K562 (cell line): ENCODE measurements around the gene TTC38. TPM values are rescaled to one million over a fixed set of nuclear protein-coding genes. Genes with fewer than 3 reads are reported as not detected.
A peak's percentile ranks its signal among the peaks of the same experiment; 100 is the strongest.

Experiments
- ATAC-seq: fragments of 200-7000 bp; cut with Tn5 transposase; 3 replicates; pipeline ENCODE4 v1.9.1; 2020; ENCODE audit warnings: moderate library complexity
- BruUV-seq: library from RNA; stranded (reverse); fragments of 400-500 nt; replicated peaks from 2 replicates; lab custom pipeline; 2021; lab: Mats Ljungman, UMichigan
- CTCF ChIA-PET: fragments of 300-600 bp; formaldehyde crosslinking; extraction: SDS; loops from one replicate; lab custom pipeline; 2021; ENCODE audit warnings: low intra/inter-chr PET ratio; lab: Yijun Ruan, JAX
- POLR2A ChIA-PET: fragments of 300-600, 350-650 bp; sonication (Branson Sonifier 250); formaldehyde crosslinking; extraction: SDS; loops from one replicate; lab custom pipeline; 2021; ENCODE audit warnings: antibody characterized with exemption, inconsistent platforms; lab: Yijun Ruan, JAX
- DNase-seq, 4 experiments: peaks; one replicate each; pipeline versions ENCODE4 v3.0.0 to v3.0.0-alpha.2; 2011 to 2018; ENCODE audit warnings: low spot score in 3 of 4, mixed read lengths in 3 of 4; ENCODE audit errors: extremely low read depth in 1 of 4
- FAIRE-seq: peaks from 2 replicates; lab custom pipeline; 2011; peaks lifted over from hg19 to GRCh38; lab: Jason Lieb, UNC
- H2AFZ ChIP-seq: 2 replicates; pipeline ENCODE4 v1.6.0; 2011; ENCODE audit warnings: low read depth, low read length, control low read depth, inconsistent platforms
- H3K27ac ChIP-seq: fragments of 200-600 bp; 3 replicates; pipeline ENCODE4 v1.8.0; 2011; ENCODE audit warnings: low read depth, mild to moderate bottlenecking, control low read depth, inconsistent platforms, low read length, moderate library complexity, mixed read lengths; ENCODE audit errors: extremely low read depth
- H3K27me3 ChIP-seq, 2 experiments: fragments of 300-600 bp in 1 of 2; 2 replicates in 1 of 2; 3 replicates in 1 of 2; pipeline versions ENCODE4 v1.6.0 to v1.8.0; 2011; ENCODE audit warnings: inconsistent platforms in 2 of 2, low read length in 2 of 2, mild to moderate bottlenecking in 1 of 2, mixed read lengths in 1 of 2, moderate library complexity in 1 of 2; ENCODE audit not compliant: control insufficient read depth in 2 of 2, insufficient read depth in 2 of 2
- H3K36me3 ChIP-seq: fragments of 300-600 bp; 3 replicates; pipeline ENCODE4 v1.8.0; 2011; ENCODE audit warnings: mild to moderate bottlenecking, low read length, inconsistent platforms; ENCODE audit not compliant: control insufficient read depth, insufficient read depth
- H3K4me1 ChIP-seq, 2 experiments: fragments of 200-600 bp in 1 of 2; replicated peaks in 1 of 2; 2 replicates in 1 of 2; 3 replicates in 1 of 2; pipeline versions ENCODE4 v1.5.1 to v1.8.0; 2011; ENCODE audit warnings: inconsistent platforms in 2 of 2, low read length in 2 of 2, mild to moderate bottlenecking in 1 of 2, mixed read lengths in 1 of 2, moderate library complexity in 1 of 2; ENCODE audit not compliant: control insufficient read depth in 2 of 2, insufficient read depth in 2 of 2
- H3K4me2 ChIP-seq: 2 replicates; pipeline ENCODE4 v1.6.1; 2011; ENCODE audit warnings: low read length, control low read depth, inconsistent platforms, mixed read lengths; ENCODE audit not compliant: insufficient read depth
- H3K4me3 ChIP-seq: fragments of 200-600 bp; sonication (generic), shearing (Covaris generic); 2 replicates; pipeline ENCODE4 v1.5.1; 2016; ENCODE audit warnings: control low read depth, inconsistent platforms
- H3K79me2 ChIP-seq: fragments of 200-600 bp; 3 replicates; pipeline ENCODE4 v1.8.0; 2011; ENCODE audit warnings: low read length, inconsistent platforms; ENCODE audit not compliant: control insufficient read depth, insufficient read depth
- H3K9ac ChIP-seq, 2 experiments: 2 replicates each; pipeline versions ENCODE4 v1.6.0 to v1.6.1; 2011; ENCODE audit warnings: low read depth in 2 of 2, low read length in 2 of 2, control low read depth in 1 of 2, inconsistent platforms in 1 of 2, mild to moderate bottlenecking in 1 of 2, mixed read lengths in 1 of 2; ENCODE audit not compliant: insufficient read depth in 1 of 2
- H3K9me1 ChIP-seq: one replicate; pipeline ENCODE4 v1.6.0; 2011; ENCODE audit warnings: inconsistent platforms, mild to moderate bottlenecking, low read length, moderate library complexity; ENCODE audit not compliant: control insufficient read depth, insufficient read depth
- H3K9me3 ChIP-seq: replicated peaks from 2 replicates; pipeline ENCODE4 v1.5.1; 2011; ENCODE audit warnings: low read depth, low read length, inconsistent platforms; ENCODE audit not compliant: control insufficient read depth, insufficient read depth
- H4K20me1 ChIP-seq: replicated peaks from 2 replicates; pipeline ENCODE4 v1.6.1; 2011; ENCODE audit warnings: low read length, inconsistent platforms, mixed read lengths; ENCODE audit not compliant: control insufficient read depth, insufficient read depth
- CBX5 ChIP-seq: IDR thresholded peaks from 2 replicates; pipeline ENCODE4 v1.6.1; 2014; ENCODE audit warnings: low read depth, borderline replicate concordance
- POLR2AphosphoS2 ChIP-seq: IDR thresholded peaks from 2 replicates; pipeline ENCODE4 v1.6.1; 2012; ENCODE audit warnings: low read length, improper control_type of control experiment
- POLR2G ChIP-seq: fragments of 200-400 bp; formaldehyde crosslinking; IDR thresholded peaks from 2 replicates; pipeline ENCODE4 v1.6.1; 2017; ENCODE audit warnings: low read depth, mild to moderate bottlenecking, antibody characterized with exemption, low read length, moderate library complexity
- RAD21 ChIP-seq, 2 experiments: fragments of 250-450 bp in 1 of 2; fragments of 450-650 bp in 1 of 2; sonication (Bioruptor Pico) in 1 of 2; formaldehyde crosslinking in 1 of 2; IDR thresholded peaks in 1 of 2; conservative IDR thresholded peaks in 1 of 2; 2 replicates each; pipeline versions ENCODE4 v1.4.0 to v1.8.0; 2020 to 2022; ENCODE audit warnings: mild to moderate bottlenecking in 2 of 2, moderate library complexity in 1 of 2
- SRSF3 ChIP-seq: fragments of 200-400 bp; formaldehyde crosslinking; IDR thresholded peaks from 2 replicates; pipeline ENCODE4 v1.6.1; 2016; ENCODE audit warnings: mild to moderate bottlenecking, low read length, moderate library complexity; ENCODE audit not compliant: insufficient read depth
- TBP ChIP-seq: optimal IDR thresholded peaks from 2 replicates; pipeline ENCODE3; 2011; ENCODE audit warnings: low read depth, low read length, improper control_type of control experiment
- ZBTB33 ChIP-seq: sonication (generic); formaldehyde crosslinking; IDR thresholded peaks from 2 replicates; pipeline ENCODE4 v1.8.1; 2023; ENCODE audit warnings: mild to moderate bottlenecking, missing genetic modification reagents
- ZNF253 ChIP-seq: fragments of 250-450 bp; sonication (Bioruptor Pico); conservative IDR thresholded peaks from 2 replicates; pipeline ENCODE4 v1.6.1; 2021; ENCODE audit warnings: mild to moderate bottlenecking
- ZNF274 ChIP-seq: IDR thresholded peaks from 2 replicates; pipeline ENCODE4 v1.6.1; 2011; ENCODE audit warnings: low read depth, mild to moderate bottlenecking, low read length, moderate library complexity, borderline replicate concordance
- ZNF431 ChIP-seq: sonication (generic); formaldehyde crosslinking; IDR thresholded peaks from 2 replicates; pipeline ENCODE4 v1.8.0; 2022; ENCODE audit warnings: mild to moderate bottlenecking, missing genetic modification reagents
- WGBS: fragments of 100-300 bp; shearing (Covaris generic); methylation state at CpG from one replicate; pipeline ENCODE4 v1.1.6; 2016; ENCODE audit warnings: low coverage, mixed read lengths; ENCODE audit not compliant: insufficient coverage; ENCODE audit errors: missing lambda C conversion rate; 5-methylcytosine and 5-hydroxymethylcytosine counted together
- in situ Hi-C: fragments of 300-500 bp; cut with MboI; formaldehyde crosslinking; loops from 4 replicates; pipeline ENCODE4 v1.15.0; 2018; ENCODE audit warnings: inconsistent platforms, mixed read lengths
- intact Hi-C: fragments of 100-400 bp; cut with micrococcal nuclease; formaldehyde crosslinking; loops from 2 replicates; pipeline ENCODE4 v1.14.2; 2022
- polyA plus RNA-seq, 8 experiments: library from polyadenylated mRNA; depleted of rRNA in 4 of 8; stranded (reverse) in 5 of 8; unstranded in 3 of 8; fragments of >200 nt; fragmentation: Nextera tagmentation in 2 of 8; fragmentation: Illumina TruSeq in 1 of 8; extraction: Ambion mirVana in 2 of 8; extraction: Trizol in 1 of 8; gene quantifications; 2 replicates each; pipeline versions ENCODE4 v1.2.1 to v1.2.3, GENCODE V29; 2011 to 2014; ENCODE audit warnings: inconsistent platforms in 1 of 8, missing spikeins in 1 of 8
- total RNA-seq, 7 experiments: library from RNA; depleted of rRNA in 6 of 7; stranded (reverse); fragments of >200 nt in 6 of 7; fragmentation: Illumina TruSeq in 2 of 7; extraction: Trizol in 2 of 7; gene quantifications; 2 replicates each; pipeline versions ENCODE4 v1.2.1 to v1.2.3, GENCODE V29; 2011 to 2021; ENCODE audit warnings: low replicate concordance in 1 of 7
- TF ChIP-seq, protein P1 (sequence below): fragments of 250-450 bp; sonication (Bioruptor Pico); IDR thresholded peaks from 2 replicates; pipeline ENCODE4 v1.8.0; 2021; ENCODE audit warnings: moderate library complexity, mild to moderate bottlenecking, inconsistent platforms

TTC38 gene
- total and polyA plus RNA-seq, 9 of the 15 experiments (the other 6 are each of a cell fraction or from before 2014, with no cell fraction given), result 0.84 to 28.4 (median 18.1) TPM

GRCh38 chr22:46286941-46287872 lies 19.4 kb downstream of the TTC38 start:
- intact Hi-C loops, result no loop called here
- DNase-seq (no peak), FAIRE-seq (no peak), ATAC-seq (no peak)
- Histone ChIP-seq H3K9me1 (no peaks in the 10 kb centered on the region), H3K4me3 (no peak overlapping the region), H3K9me3 (no peaks in the 10 kb centered on the region), H3K27ac (no peak overlapping the region), H3K79me2 (no peaks in the 10 kb centered on the region), H3K4me1 (peaks cover 0 to 15% of the 10 kb centered on the region in 2 experiments; a peak in 1 of 5 replicates), H2AFZ (no peak overlapping the region), H4K20me1 (no peaks in the 10 kb centered on the region), H3K27me3 (no peaks in the 10 kb centered on the region), H3K36me3 (peaks cover 38% of the 10 kb centered on the region), H3K4me2 (no peak overlapping the region), H3K9ac (no peak overlapping the region)
- POLR2A ChIA-PET, result interaction anchor here (0.7 to 1.7 kb wide), 3 partner anchors 9 to 20 kb away, joined by 3 to 10 read pairs (median 3); partner anchors contain the start of genes GTSE1 and TTC38
- TF ChIP-seq TBP (no peak), POLR2AphosphoS2 (no peak), CBX5 (no peak), ZNF431 (CRISPR knock-in tag) (no peak), ZBTB33 (CRISPR knock-in tag) (0 out of 2 replicates have a peak, but pooled peaks have one; percentile 24), ZNF274 (no peak), POLR2G (0 out of 2 replicates have a peak, but pooled peaks have one; percentile 34), RAD21 (CRISPR knock-in tag; conservative IDR thresholded peaks at IDR 0.05 in 1 of 2, IDR thresholded peaks at IDR 0.05 in 1 of 2) (no peak), ZNF253 (CRISPR knock-in tag) (no peak), SRSF3 (no peak)
- TF ChIP-seq, protein P1, sequence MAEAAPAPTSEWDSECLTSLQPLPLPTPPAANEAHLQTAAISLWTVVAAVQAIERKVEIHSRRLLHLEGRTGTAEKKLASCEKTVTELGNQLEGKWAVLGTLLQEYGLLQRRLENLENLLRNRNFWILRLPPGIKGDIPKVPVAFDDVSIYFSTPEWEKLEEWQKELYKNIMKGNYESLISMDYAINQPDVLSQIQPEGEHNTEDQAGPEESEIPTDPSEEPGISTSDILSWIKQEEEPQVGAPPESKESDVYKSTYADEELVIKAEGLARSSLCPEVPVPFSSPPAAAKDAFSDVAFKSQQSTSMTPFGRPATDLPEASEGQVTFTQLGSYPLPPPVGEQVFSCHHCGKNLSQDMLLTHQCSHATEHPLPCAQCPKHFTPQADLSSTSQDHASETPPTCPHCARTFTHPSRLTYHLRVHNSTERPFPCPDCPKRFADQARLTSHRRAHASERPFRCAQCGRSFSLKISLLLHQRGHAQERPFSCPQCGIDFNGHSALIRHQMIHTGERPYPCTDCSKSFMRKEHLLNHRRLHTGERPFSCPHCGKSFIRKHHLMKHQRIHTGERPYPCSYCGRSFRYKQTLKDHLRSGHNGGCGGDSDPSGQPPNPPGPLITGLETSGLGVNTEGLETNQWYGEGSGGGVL (CRISPR knock-in tag), result no peak
- WGBS, result 98% methylated on average over 11 of the region's 15 CpGs
- BruUV-seq, result no TSS peak
- in situ Hi-C loops, result no loop called here
- CTCF ChIA-PET, result no interaction called here
